ENCODE data around the gene TRIOBP.

Gene TRIOBP

DNA sequence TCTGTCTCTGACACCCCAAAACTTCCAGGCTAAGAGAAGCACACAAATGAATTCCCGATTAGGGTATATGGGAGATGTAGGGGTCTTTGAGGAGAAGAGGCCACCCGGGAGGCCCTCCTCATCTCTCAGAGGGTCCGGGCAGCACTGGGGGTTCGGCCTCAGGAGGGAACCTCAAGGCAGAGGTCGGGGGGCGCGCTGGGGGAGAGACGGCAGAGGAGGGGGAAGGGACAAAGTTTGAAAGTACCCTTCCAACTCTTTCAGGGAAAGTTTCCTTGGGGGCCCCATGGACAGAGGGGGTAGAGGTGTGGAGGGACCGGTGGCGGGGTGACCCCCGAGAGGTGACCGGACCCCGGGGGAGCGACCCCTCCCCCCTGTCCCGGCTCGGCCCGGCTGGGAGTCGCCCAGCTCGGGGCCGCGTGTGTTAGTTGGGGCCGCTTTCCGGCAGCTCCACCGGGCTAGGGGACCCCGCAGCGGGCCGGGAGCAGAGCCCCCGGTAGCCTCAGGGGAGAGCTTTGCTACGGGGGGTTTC, 107.6 kb downstream of the TRIOBP start:
- no peak for DNase-seq

DNA sequence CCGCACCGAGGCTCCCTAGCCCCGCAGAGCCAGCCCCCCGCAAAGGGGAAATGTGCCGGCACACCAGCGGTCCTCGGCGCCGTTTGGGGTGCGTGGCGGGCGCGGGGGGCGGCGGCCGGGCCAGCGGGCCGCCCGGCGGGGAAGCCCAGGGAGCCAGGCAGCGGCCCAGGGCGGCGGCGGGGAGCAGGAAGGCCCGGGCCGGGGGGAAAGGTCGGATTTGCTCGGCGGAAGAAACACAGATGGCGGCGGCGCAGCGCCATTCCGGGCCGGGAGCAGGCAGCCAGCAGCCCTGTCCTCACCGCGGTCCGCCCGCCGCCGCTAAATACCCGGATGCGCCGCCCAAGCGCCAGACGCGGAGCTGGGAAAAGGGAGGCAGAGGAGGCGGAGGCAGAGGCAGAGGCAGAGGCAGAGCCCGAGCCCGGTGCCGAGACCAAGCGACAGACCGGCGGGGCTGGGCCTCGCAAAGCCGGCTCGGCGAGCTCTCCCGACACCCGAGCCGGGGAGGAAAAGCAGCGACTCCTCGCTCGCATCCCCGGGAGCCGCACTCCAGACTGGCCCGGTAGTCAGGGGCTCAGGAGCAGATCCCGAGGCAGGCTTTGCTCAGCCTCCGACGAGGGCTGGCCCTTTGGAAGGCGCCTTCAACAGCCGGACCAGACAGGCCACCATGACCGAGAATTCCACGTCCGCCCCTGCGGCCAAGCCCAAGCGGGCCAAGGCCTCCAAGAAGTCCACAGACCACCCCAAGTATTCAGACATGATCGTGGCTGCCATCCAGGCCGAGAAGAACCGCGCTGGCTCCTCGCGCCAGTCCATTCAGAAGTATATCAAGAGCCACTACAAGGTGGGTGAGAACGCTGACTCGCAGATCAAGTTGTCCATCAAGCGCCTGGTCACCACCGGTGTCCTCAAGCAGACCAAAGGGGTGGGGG, 108.3 kb downstream of the TRIOBP start:
- peak in 50 of 51 donors; percentile 28 to 91 (median 76) for DNase-seq

DNA sequence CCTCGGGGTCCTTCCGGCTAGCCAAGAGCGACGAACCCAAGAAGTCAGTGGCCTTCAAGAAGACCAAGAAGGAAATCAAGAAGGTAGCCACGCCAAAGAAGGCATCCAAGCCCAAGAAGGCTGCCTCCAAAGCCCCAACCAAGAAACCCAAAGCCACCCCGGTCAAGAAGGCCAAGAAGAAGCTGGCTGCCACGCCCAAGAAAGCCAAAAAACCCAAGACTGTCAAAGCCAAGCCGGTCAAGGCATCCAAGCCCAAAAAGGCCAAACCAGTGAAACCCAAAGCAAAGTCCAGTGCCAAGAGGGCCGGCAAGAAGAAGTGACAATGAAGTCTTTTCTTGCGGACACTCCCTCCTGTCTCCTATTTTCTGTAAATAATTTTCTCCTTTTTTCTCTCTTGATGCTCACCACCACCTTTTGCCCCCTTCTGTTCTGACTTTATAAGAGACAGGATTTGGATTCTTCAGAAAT, 109.0 kb downstream of the TRIOBP start:
- DNase-seq: no peak

DNA sequence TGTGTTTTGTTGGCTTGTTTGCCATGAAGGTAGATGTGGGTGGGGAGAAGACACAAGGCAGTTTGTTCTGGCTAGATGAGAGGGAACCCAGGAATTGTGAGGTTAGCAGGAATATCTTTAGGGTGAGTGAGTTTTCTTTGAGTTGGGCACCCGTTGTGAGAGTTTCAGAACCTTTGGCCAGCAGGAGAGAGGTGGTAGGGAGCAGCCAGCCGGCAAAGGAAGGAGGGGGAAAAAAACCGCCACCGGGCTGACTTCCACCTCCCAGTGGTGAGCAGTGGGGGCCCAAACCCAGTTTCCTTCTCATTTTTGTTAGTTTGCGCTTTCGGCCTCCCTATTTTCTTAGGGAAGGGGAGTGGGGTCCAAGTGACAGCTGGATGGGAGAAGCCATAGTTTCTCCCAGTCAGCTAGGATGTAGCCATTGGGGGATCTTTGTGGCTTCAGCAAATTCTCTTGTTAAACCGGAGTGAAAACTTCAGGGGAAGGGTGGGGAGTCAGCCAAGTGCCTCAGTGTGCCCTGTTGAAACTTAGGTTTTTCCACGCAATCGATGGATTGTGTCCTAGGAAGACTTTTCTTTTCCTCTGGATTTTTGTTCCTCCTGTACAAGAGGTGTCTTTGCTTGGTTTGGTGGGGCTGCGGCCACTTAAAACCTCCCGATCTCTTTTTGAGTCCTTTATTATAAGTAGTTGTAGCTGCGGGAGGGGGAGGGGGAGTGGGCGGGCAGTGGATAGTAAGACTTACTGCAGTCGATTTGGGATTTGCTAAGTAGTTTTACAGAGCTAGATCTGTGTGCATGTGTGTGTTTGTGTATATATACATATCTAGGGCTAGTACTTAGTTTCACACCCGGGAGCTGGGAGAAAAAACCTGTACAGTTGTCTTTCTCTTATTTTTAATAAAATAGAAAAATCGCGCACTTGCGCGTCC, 109.8 kb downstream of the TRIOBP start:
- DNase-seq: peak in 5 of 51 donors; percentile 9 to 47 (median 22)

DNA sequence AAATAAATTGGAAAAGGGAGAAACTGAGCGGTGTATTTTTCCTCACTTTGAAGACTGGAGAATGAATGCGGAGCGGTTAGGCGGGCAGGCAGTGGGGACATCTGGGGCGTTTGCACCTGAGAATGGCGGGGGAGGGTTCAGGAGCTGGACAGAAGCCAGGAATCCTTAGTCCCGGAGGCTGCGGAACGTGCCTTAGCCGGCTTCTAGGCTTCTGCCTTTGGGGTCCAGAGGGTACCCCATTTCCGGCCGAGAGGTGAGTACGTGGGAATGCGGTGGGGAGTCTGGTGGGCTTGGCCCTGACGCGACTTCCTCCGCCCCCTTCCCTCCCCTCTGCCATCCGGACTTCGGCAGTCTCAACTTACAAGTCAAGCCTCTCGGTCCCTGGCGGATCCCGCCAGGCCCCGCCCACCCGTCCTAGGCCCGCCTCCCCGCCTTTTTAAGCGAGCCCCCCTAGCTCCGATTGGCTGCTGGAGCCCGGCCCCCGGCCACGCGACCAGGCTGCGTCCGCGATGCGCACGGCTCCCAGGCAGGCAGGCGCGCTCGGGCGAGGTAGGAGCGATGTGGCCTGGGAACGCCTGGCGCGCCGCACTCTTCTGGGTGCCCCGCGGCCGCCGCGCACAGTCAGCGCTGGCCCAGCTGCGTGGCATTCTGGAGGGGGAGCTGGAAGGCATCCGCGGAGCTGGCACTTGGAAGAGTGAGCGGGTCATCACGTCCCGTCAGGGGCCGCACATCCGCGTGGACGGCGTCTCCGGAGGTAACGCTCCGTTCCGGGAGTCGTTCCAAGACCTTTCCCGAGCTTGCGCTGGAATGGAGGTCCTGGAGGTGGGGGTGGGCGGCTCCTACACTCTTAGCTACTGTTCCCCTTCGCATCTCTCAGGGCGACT, 110.8 kb downstream of the TRIOBP start, which contains the start of gene GCAT:
Gene GCAT (plus strand): TSS at position 525 of the 884 bp plus-strand sequence. CDS start 34 bp downstream, at position 559.
- peak; percentile 50 to 96 (median 90) for DNase-seq

DNA sequence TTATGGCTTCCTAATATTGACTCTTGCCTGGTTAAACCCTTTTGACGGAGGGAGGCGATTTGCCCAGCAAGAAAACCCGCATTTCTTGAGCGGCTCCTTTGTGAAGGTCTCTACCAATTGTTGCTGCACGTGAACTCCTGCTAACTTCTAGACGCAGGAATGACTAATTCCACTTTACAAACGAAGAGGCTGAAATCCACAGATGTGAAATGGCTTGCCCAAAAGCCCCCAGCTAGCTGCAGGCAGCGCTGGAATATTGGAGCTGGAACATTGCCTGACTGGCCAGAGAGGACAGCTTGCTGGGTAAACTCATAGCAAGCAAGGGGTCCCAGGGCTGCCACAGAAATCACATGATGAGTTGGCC, 111.4 kb downstream of the TRIOBP start:
- no peak for DNase-seq

DNA sequence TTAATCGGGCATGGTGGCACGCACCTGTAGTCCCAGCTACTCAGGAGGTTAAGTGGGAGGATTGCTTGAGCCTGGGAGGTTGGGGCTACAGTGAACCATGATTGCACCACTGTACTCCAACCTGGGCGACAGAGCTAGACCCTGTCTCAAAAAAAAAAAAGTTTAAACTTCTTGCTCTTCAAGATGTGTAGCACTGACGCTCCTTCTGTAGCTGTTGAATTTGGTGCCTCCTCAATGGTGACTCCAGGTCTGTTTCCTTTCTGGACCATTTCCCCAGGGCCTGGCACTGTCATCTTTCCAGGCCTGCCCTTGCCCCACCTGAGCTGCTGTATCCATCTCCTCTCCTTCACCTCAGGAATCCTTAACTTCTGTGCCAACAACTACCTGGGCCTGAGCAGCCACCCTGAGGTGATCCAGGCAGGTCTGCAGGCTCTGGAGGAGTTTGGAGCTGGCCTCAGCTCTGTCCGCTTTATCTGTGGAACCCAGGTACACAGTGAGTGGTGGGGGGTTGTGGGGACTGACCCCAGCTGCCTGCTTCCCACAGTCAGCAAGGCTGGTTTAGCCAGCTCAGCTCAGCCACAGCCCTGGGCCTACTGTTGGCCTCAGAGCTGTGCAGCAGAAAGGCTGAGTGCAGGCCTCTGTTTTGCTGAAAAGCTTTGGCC, 113.0 kb downstream of the TRIOBP start:
- DNase-seq: no peak

DNA sequence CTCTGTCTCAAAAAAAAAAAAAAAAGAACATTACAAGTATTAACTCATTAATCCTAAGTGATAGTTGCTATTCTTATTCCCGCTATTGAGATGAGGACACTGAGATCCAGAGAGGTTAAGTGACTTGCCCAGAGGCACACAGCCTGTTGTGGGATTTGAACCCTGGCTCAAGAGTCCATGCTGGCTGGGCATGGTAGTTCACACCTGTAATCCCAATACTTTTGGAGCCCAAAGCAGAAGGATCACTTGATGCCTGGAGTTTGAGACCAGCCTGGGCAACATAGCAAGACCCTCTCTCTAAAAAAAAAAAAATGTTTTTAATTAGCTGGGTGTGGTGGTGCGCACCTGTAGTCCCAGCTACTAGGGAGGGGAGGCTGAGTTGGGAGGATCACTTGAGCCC, 115.0 kb downstream of the TRIOBP start:
- no peak for DNase-seq

DNA sequence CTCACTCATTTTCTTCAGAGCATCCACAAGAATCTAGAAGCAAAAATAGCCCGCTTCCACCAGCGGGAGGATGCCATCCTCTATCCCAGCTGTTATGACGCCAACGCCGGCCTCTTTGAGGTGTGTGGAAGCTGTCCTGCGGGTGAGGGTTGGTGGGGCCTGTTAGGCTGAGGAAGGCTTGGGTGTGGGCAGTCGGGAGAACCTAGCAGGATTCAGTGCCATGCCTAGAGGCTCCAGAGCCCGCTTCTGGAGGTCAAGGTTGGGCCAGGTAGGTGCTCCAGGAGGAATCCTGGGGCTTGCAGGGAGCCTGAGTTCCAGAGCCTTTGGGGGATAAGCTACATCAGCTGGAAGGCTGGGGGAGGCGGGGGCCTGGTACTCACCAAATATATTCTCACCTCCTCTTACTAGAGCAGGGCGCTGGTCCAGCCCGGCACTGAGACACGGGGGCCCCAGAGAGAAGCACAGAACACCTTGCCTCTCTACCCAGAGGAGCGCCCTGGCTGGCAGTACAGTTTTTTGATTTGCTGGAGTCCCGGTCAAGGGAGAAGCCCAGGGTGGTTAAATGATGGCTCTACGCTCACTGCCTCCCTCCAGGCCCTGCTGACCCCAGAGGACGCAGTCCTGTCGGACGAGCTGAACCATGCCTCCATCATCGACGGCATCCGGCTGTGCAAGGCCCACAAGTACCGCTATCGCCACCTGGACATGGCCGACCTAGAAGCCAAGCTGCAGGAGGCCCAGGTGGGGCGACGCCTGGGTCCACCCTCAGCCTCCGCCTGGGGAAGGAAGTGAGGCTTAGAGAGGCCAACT, 116.2 kb downstream of the TRIOBP start:
- no peak for DNase-seq

DNA sequence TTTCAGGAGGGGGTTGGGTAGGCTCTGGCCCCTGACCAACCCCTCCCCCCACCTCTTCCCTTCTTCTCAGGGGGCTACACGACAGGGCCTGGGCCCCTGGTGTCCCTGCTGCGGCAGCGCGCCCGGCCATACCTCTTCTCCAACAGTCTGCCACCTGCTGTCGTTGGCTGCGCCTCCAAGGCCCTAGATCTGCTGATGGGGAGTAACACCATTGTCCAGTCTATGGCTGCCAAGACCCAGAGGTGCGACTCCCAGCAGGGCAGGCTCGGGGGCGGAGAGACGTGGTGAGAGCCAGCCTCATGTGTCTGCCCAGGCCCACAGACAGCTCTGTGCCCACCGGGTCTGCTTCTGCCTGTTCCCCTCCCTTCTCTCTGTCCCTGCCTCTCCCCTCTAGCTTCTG, 118.7 kb downstream of the TRIOBP start:
- no peak for DNase-seq

DNA sequence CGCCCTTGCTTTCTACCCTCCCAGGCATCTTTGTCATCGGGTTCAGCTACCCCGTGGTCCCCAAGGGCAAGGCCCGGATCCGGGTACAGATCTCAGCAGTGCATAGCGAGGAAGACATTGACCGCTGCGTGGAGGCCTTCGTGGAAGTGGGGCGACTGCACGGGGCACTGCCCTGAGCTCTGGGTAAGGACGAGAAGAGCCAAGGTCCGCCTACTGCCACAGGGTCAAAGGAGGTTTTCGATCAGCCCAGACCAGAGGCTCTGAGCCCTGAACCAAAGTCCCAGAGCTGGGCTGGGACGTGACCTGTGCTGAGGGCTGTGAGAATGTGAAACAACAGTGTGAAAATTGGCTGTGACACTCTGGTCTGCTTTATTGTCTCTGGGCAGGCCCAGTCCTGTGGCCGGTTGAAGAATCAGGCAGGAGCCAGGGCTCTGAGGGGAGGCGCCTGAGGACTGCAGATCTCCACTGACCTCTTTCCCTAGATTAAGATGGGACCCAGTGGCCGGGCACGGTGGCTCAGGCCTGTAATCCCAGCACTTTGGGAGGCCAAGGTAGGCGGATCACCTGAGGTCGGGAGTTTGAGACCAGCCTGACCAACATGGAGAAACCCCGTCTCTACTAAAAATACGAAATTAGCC, 119.8 kb downstream of the TRIOBP start:
- DNase-seq: no peak

DNA sequence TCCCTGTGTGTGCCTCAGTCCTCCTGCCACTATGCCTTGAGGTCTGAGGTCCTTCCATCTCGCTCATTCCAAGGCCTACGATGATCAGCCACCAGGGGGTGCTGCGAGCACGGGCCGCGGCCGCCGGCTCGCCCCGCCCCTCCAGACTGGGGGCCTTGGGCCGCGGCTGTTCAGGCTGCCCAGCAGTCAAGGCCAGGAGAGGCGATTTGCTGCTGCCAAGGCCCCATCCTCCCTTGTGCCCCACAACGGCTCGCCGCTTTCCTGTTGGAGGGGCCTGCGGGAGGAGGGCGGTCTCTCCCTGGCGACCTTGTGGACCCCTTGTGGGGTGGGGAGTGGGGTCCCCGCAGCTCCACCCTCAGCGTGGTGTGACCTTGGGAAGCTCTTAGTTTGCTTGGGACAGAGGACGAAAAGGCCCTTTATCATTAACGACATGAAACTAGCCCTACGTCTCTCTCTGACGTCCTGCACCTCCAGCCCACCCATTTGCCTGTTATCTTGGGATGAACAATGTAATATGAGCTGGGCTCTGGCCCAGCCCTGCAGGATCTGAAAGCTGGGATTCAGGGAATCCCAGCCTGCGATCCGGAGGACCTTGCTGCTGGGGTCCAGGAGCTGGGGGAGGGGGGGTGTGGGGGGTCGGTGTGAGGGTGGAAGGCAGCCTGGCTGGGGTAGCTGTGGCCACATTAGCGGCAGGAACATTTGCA, 121.0 kb downstream of the TRIOBP start:
- DNase-seq: peak in 50 of 51 donors; percentile 35 to 92 (median 74)

DNA sequence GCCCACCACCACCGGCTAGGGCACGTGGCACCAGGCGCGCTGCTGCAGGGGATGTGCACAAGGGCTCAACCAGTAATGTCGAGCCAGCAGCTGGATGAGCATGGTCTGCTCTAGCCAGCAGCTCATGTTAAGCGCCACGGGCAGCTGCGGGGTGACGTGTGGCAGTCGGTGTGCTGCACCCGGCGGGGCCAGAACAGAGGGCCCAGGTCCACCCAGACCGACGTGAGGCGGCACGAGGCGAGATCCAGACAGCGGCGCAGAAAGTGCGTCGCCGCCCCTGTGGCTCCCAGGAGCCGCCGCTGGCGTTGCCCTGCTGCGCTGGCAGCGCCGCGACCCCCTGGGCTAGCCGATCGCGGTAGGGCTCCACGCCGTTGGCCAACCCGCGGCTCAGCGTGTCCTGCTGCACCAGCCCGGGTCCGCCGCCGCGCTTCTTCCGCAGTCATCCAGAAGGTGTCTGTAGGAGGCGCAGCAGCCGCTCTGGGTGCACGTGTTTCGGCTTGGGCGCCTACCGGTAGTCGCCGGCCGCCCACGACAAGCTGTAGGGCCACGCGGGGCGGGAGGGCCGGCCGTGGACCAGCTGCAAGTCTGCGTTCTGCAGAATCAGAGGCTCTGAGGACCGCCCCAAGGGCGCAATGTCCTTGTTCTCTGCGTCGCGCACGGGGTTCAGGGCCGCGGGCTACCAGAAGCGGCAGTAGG, 121.7 kb downstream of the TRIOBP start:
- peak in 24 of 51 donors; percentile 13 to 54 (median 32) for DNase-seq

DNA sequence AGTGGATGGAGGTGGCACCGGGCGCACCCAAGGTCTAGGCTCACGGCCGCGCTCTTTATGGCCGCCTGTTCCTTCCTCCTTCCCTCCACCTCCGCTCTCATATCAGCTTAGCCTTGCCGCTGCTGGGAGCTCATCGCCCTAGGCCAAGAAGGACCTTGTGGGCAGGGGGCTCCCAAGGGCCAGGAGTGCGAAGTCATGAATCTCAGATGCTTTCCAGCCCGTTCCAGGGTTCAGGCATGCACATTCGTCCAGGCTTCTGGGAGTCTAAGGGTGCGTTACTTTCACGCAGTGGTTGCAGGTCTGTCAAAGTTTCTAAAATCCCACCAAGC, 122.2 kb downstream of the TRIOBP start:
- DNase-seq: no peak

DNA sequence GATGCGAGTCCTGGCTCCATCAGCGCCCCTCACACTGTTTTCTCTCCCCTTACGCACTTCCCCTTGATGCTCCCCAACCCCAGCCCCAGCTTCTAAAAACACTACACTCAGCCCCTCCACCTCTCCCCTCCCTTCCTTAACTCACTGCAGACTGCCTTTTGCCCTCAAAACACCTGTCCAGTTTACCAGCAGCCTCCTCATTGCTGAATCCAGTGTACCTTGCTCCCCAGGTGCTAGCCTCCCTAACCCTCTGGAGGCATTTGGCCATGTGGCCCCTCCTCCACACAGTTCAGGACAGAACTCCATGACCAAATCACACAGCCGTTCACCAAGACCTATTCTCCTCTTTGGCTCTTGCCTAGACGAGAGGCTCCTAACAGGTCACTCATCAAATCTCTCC, 123.5 kb downstream of the TRIOBP start:
- no peak for DNase-seq

DNA sequence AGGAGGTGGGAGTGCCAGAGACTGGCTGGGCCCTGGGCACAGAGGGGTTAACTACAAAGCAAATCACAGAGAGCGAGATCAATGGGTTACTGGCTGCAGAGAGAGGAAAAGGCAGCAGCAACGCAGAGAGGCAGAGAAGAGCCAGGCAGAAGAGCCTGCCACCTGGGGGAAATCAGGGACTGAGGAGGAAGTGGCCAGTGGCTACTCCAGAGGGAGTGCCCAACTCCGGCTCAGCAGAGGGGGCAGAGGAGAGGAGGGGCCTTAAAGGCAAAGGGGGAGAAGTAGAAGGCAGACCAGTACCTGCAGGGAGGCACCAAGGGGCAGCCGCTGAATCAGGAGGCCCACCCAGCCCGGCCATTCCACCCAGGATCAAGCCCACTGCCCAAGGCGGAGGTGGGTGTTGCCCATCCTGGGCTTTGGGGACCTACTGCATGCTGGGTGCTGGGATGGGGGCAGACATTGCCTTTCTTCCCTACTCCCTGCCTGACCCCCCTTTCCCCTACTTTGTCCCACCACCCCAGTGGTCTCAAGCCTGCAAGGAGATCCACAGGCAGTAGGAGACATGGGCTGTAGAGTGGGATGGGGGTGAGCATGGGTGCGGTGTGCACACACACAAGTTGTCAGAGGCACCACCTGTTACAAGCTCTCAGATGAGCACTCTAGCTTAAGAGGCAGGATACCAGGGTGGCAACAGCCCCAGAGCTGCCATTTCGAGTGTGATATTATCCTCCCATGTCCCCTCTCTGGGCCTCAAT, 125.4 kb downstream of the TRIOBP start:
- no peak for DNase-seq
